SIG-M5 treated with dmso at 0.1 percent for 504 hours (cell line): ENCODE data around the gene DOCK2.
"Not testable (repeated sequence)": the region's sequence is repeated elsewhere in the genome, so short reads cannot be mapped to it uniquely, and the experiment has no call there.

Source experiments
- DNase-seq: peaks from one replicate; lab custom pipeline; 2025; ENCODE audit not compliant: unreplicated experiment; lab: John Stamatoyannopoulos, UW

DOCK2 gene

DNA sequence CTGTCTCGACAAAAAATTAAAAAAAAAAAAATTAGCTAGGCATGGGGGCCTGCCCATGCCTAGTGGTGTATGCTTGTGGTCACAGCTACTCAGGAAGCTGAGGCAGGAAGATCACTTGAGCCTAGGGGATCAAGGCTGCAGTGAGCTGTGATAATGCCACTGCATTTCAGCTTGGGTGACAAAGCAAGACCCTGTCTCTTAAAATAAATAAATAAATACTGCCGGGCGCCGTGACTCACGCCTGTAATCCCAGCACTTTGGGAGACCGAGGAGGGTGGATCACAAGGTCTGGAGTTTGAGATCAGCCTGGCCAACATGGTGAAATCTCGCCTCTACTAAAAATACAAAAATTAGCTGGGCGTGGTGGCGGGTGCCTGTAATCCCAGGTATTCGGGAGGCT is 115.5 kb downstream of the DOCK2 start:
- DNase-seq = not testable (repeated sequence)

DNA sequence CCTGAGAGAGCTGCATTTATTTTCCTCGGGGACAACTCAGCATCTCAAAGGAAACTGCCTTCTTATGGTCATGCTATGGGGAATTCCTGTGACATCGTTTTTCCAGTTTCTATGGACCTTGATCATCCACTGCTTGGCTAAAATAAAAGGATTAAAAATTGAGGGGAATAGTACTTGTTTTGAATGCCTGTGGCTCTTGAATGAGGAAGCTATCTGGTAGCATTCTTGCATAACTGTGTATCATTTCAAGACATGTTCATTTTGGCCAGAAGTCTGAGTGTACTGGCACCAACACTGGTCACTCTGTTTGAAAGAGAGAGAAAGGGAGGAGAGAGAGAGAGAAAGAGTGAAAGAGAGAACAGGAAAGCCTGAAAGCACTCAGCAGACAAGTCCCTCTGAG is 116.7 kb downstream of the DOCK2 start:
- DNase-seq = peak; percentile 40

DNA sequence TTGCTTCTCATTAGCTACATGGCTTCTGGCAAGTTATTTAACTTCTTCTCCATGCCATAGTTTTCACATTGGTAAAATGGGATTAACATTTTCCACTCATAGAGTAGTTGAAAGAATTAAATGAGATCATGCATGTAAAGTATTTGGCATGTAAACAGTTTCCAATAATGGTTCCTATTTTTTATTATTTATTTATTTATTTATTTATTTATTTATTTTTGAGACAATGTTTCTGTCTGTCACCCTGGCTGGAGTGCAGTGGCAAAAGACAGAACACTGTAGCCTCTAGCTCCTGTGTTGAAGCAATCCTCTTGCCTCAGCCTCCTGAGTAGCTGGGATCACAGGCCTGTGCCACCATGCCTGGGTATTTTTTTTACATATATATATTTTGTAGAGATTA is 117.7 kb downstream of the DOCK2 start:
- DNase-seq = no peak

DNA sequence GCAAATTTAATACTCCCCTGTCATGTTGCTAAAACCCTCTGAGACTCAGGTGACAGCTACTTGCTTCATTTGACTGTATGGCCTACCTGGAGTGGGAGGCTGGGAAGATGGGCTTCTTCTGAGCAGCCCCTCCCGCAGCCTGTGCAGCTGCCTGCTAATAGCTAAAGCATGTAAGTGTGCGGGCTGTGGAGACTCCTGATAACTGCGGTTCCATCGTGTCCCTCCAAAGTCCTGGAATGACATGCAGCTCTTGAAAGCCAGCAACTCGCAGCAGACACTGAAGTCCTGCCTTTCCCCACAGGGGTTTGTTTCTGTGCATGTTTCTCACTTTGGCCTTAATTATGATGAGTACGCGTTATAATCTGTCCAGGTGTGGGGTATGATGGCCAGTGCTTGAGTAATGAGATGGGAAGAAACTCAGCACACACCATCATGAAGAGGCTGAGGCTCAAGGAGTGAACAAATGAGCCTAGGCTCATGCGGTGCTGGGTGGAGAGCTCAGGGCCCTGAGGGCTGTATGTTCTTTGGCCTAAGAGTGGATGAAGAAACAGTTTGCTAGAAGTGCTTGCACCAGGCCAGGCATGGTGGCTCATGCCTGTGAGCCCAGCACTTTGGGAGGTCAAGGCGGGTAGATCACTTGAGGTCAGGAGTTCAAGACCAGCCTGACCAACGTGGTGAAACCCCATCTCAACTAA is 119.1 kb downstream of the DOCK2 start:
- no peak for DNase-seq

DNA sequence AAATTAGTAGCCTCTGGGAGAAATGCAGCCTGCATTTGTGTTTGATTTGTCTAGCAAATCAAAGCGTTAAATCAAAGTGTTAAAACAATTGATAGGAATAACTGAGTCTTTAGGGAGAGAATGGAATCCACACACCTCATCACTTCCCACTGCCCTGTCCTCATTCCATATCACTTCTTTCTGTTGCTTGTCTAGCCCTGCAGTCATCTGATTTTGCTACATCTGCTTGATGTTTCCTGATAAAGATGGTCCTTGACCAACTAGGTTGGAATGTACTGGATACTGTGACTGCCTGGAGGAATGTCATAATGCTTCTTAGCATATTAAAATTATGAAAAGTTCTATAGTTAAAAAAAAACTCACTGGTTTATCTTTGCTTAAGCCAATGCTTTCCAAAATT is 119.9 kb downstream of the DOCK2 start:
- DNase-seq = no peak

DNA sequence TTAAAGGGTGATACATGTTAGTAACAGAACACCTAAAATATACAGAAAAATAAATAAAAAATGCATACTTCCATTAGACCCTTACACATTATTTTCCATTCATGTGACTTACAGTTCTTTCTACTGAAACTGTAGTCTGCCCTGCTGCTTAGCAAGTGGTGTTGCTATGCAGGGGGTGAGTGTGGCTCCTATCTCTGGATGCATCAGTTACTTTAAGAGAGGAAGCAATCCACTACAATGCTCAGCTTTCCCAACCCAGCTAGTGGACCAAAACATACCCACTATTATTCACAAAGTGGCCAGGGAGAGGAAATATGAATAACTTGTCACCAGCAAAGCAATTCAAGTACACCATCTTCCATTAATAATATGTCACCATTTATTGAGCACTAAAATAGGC is 121.8 kb downstream of the DOCK2 start:
- no peak for DNase-seq

DNA sequence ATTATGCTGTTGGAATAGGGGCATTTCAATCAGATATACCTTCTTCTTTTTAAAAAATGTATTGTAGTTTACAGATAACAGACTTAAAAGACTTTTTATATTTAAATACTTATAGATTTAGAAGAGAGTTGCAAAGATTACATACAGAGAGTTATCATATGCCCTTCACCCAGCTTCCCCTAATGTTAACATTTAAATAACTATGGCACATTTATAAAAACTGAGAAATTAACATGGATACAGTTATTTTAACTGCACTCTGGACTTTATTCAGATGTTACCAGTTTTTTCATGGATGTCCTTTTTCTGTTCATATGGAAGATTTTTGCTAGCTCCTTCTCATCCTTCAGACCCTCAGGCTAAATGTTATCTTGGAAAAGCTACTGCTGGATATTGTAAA is 123.2 kb downstream of the DOCK2 start:
- no peak for DNase-seq

DNA sequence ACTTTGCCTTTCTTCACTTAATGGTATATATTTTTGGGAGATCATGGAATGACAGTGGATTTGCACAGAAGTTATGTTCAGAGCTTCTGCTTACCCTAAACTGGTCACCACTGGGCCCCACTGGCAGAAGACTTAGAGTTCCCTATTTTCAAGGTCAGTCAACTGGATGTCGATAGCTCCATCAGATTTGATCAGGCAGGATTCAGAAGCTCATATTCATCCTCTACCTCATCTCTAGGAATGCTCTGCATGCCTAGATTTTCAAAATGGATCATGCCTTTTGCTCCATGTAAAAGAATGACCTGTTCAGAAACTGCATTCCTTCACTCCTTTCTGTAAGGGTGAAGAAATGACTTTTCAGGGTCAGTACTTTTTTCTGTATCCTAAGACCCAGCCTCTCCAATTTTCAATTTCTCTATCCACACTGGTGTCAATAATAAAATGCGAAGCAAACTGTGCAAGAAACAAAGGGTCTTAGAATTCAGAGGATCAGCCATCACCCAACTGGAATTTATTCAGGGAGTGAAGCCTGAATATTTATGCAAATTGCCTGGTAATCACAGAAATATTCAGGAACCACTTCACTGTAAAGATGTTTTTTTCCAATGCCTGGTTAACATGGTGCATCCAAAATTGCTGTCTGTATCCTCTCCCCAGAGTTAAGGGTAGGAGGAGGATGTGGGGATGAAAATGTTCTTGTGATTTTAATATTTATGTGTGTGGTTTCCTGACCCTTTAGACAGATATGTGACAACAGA is 125.4 kb downstream of the DOCK2 start:
- no peak for DNase-seq

DNA sequence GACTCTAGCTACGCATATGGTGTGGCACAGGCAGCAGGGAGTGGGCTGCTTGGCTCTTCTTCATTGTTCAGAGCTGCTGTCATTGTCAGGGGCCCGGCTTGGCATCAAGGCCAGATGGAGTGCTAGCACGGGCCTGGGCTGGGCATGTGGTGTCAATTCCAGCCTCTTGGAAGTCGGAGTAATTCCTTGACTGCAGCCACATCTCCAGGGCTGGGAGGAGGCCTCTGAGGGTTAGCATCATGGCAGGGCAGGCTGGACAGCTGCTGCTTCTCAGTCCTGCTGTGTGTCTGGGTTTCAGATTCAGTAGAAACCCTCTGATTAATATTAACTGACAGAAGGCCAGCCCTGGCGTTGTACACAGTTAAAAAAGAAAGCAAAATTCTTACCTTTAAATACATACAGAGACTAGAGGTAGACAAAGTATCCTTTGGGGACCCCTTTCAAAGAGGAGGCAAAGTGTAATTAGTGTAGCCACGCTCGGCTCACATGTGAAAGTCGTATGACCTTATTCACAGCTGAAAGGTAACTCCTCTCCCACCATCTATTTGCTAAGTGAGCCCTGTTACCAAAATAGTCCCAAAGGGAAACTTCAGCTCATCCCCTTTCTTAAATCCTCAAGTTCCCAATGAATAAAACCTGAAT is 126.4 kb downstream of the DOCK2 start:
- DNase-seq = no peak

DNA sequence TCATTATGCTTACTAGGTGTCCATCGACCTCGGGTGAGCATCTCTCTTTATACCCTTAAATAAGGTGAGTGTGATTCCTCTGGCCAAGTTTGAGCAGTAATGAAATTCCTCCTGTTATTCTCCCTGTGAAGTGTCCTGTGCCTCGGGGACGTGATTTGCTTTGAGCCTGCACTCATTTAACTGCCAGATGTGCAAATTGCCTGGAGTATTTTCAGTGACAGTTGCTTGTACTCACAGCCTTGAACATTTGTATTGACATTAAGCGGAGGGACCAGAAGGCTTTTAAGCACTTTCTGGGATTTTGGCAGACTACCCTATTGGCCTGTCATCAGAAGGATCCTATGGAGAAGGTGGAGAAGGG is 126.9 kb downstream of the DOCK2 start:
- DNase-seq = no peak

DNA sequence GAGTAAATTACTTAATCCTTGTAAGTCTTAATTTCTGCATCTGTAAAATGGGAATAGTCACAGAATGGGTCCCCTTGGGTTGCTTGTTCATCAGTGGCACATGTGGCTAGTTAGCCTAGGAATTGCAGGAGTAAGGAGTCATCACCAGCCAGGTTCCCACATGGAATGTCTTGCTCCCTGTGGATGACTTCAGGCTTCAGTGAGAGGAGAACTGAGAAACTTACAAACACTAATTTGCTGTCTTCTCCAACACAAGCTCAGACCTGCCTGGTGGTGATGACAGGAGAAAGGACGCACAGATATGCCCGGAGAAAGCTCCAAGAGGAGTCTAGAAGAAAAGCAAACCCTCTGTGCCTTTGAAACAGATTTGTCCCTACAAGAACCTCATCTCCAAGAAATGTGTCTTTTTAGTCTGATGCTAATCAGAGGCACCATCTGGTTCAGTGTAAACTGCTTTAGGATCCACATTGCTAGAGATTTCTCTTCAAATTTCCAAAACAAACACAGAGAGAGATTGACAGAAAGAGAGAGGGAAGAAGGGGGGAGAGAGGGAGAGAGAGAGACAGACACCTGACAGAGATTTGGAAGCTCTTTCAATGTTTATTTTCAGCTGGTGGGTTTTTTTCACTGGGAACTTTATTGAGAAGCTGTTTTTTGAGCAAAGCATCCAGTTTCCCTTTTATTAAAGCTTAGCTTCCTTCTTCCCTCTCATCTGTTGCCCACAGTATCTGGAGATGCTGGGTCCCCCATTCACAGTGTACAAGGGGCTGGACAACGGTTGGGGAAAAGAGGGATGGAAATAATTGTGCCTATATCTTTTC is 128.3 kb downstream of the DOCK2 start:
- DNase-seq = no peak

DNA sequence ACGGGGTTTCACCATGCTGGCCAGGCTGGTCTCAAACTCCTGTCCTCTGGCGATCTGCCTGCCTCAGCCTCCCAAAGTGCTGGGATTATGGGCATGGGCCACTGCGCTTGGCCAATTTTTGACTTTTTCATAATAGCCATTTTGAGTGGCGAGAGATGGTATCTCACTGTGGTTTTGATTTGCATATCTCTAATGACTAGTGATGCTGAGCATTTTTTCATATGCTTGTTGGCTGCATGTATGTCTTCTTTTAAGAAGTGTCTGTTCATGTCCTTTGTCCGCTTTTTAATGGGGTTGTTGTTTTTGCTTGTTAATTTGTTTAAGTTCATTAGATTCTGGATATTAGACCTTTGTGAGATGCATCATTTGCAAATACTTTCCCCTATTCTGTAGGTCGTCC is 129.9 kb downstream of the DOCK2 start:
- not testable (repeated sequence) for DNase-seq

DNA sequence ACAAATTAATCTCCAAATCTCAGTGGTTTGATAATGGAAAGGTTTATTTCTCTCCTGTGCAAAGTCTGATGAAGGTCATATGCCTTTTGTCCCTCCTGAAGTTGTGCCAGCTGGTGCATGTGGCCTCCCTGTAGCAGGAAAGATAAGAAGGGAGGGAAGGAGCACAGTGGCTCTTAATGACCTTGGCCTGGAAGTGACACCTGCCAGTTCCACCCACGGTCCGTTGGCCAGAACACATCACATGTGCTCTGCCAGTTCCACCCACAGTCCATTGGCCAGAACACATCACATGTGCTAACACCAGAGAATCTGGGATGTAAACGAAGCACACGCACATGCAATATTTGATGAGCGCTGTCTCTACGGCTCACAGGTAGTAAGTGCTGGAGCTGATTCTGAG is 130.9 kb downstream of the DOCK2 start:
- DNase-seq = no peak

DNA sequence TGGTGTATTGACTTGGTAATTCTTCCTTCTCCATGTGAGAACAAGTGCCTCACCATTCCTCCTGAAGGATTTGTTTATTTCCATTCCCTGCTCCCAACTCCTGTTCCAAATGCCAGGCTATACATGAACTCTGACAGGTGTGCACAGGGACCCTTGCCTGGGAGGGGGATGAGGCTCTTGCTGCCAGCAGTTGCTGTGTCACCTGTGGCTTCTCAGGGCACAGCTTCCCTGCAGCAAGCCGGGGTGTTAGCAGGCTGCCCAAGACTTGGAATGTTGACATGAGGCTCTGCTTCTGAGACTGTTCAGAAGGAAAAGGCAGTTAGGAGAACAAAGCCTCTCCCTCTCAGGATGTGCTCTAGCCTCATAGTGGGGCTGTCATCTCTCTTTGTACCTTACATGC is 131.3 kb downstream of the DOCK2 start:
- no peak for DNase-seq

DNA sequence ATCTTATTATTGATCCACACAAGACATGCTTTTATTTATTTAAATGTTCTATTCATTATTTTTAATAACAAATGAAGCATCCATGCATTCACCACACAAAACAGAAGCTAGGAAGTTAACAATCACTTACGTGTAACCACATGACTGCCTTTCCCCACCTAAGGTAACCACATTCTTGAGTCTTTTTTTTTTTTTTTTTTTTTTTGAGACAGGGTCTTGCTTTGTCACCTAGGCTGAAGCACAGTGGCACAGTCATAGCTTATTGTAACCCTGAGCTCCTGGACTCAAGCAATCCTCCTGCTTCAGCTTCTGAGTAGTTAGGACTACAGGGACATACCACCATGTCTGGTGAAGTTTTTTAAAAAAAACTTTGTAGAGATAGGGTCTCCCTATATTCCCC is 133.0 kb downstream of the DOCK2 start:
- DNase-seq = no peak

DNA sequence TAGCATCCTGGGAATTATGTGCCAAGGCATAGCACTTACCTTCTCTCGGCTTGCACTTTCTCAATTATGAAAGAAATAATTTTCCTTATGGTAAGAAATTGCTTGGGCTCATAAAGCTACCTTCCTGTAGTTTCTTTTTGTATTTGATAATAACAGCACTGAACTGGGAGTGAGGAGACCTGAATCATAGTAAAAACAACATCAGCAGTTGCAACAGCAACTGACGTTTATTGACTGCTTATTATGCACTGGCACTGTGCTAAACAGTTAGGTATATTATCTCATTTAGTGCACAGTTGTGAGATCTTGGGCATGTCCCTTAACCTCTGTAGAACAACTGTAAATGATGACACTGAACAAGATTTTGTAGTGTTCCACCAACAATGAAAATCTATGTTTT is 135.2 kb downstream of the DOCK2 start:
- no peak for DNase-seq

DNA sequence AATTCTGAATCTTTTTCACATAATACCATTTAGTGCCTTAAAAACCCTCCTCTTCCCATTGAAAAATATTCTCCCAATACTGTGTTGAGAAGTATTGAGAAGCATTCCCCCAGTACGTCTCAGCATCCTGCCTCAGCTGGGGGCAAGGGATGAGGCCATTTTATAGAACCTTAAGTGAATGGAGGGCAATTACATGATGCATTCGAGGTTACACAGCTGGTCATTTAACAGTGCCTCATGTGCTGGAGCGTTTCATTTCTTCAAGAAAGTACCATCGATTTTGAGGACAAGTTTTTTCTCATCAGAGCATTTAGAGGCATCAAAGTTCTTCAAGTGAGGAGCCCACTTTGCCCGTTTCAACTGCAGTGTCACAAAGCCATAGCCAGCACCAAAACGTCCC is 135.6 kb downstream of the DOCK2 start:
- no peak for DNase-seq

DNA sequence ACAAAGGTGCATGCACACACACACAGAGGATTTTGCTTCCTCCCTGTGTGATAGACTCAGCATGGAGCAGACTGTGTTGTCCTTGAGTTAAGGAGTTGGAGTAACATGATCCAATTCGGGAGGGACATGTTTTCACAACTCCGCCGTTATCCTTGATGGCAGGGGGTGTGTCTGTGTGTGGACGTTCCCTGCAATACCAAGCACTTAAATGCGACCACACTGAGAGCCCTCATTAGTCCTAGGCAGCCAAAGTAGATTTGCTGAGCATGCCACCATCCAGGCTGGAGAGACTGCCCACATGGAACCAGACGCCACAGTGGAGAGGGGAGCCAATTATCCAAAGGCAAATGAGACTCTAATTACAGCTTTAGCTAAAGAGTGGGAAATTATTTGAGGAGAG is 140.1 kb downstream of the DOCK2 start:
- no peak for DNase-seq

DNA sequence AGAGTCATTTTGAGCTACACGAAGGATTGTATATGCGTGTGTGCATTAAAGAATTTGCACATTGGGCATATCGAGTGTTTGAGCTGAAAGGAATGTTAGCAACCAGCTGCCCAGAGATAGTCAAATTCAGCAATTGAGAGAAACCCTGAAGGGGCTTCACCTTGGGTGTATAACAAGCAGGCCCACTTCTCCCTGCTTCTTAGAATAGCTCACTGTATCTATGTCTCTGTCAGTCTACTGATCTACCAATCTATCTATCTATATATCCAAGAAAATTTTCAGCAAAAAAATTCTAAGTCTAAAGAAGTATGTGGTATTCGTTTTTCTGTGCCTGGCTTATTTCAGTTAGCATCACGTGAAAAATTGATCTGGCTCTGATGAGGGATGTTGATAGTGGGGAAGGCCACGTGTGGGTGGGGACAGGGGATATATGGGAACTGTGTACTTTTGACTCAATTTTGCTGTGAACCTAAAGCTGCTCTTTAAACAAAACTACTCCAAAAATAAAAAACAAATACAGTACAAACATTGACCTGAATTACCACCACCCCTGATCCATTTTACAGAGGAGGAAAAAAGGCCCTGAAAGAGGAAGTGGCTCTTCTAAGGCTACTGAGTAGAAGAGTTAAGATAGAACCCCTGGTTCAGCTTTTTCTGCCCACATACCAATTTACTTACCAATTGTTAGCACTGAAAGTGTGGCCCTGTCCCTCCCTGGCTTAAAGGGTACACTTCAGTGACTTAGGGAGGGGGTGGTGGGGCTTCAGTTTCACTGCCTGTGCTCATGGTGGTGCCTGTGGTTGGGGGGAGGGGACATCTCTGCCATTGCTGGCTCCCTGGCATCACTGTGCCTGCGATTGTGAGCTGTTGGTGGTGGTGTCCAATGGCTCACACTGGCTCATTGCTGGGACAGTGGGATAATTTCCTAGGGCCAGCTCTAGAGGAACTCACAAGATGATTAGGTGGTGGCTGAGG is 141.8 kb downstream of the DOCK2 start:
- peak; percentile 52 for DNase-seq
